Brain microvascular endothelial cell (primary cell): ENCODE measurements around the gene EPHB2.

ENCODE experiments used
- DNase-seq: peaks from one replicate; pipeline ENCODE4 v3.0.0-alpha.2; 2020
- H3K27ac ChIP-seq: fragments of 250-450 bp; sonication (Bioruptor Pico); 2 replicates; pipeline ENCODE4 v1.5.1; 2020; ENCODE audit warnings: mild to moderate bottlenecking, moderate library complexity
- H3K27me3 ChIP-seq: fragments of 250-450 bp; sonication (Bioruptor Pico); replicated peaks from 2 replicates; pipeline ENCODE4 v1.5.1; 2020; ENCODE audit warnings: mild to moderate bottlenecking
- H3K36me3 ChIP-seq: fragments of 250-450 bp; sonication (Bioruptor Pico); replicated peaks from 2 replicates; pipeline ENCODE4 v1.5.1; 2020; ENCODE audit warnings: mild to moderate bottlenecking
- H3K4me3 ChIP-seq: 2 replicates; pipeline ENCODE4 v1.5.1; 2011; ENCODE audit warnings: low read depth, mild to moderate bottlenecking, control low read depth, low read length, moderate library complexity
- CTCF ChIP-seq: IDR thresholded peaks from 2 replicates; pipeline ENCODE4 v1.5.1; 2011; ENCODE audit warnings: low read depth, mild to moderate bottlenecking, moderate library complexity, low read length, control low read depth, inconsistent platforms; ENCODE audit errors: missing control alignments
- in situ Hi-C: cut with HindIII; loops from 2 replicates; pipeline ENCODE4 v1.10.0; 2017; ENCODE audit warnings: low sequenced_read_pairs, low pct_ligation_motif_present

Gene EPHB2

GRCh38 chr1:22913421-22914141 is 202.9 kb downstream of the EPHB2 start:
- Histone ChIP-seq H3K27ac (no peak overlapping the region), H3K4me3 (no peak overlapping the region), H3K36me3 (no peaks in the 10 kb centered on the region), H3K27me3 (no peaks in the 10 kb centered on the region)
- in situ Hi-C loops: no loop called here
- no peak for TF ChIP-seq CTCF
- no peak for DNase-seq

- Histone ChIP-seq H3K27ac (no peak overlapping the region), H3K27me3 (no peaks in the 10 kb centered on the region), H3K36me3 (no peaks in the 10 kb centered on the region), H3K4me3 (no peak overlapping the region)
- no peak for DNase-seq
- no peak for TF ChIP-seq CTCF
- in situ Hi-C loops: no loop called here
Observed at GRCh38 chr1:22914156-22914555, 203.5 kb downstream of the EPHB2 start.

GRCh38 chr1:22914633-22915217 is 204.1 kb downstream of the EPHB2 start:
- TF ChIP-seq CTCF: no peak
- Histone ChIP-seq H3K4me3 (no peak overlapping the region), H3K27ac (no peak overlapping the region), H3K27me3 (no peaks in the 10 kb centered on the region), H3K36me3 (no peaks in the 10 kb centered on the region)
- in situ Hi-C loops: no loop called here
- DNase-seq: no peak

GRCh38 chr1:22915231-22915630 is 204.6 kb downstream of the EPHB2 start:
- no peak overlapping the region for H3K4me3 ChIP-seq
- no peaks in the 10 kb centered on the region for H3K27me3 ChIP-seq
- DNase-seq: no peak
- no peak overlapping the region for H3K27ac ChIP-seq
- no peaks in the 10 kb centered on the region for H3K36me3 ChIP-seq
- TF ChIP-seq CTCF: no peak
- in situ Hi-C loops: no loop called here

GRCh38 chr1:22915816-22916470 is 205.3 kb downstream of the EPHB2 start:
- in situ Hi-C loops: no loop called here
- no peak overlapping the region for H3K27ac ChIP-seq
- no peaks in the 10 kb centered on the region for H3K36me3 ChIP-seq
- TF ChIP-seq CTCF: no peak
- DNase-seq: no peak
- H3K4me3 ChIP-seq: no peak overlapping the region
- H3K27me3 ChIP-seq: no peaks in the 10 kb centered on the region
